Hepatocyte (in vitro differentiated cells): ENCODE measurements around the gene SNRNP70.

Experiments used
- CTCF ChIP-seq: fragments of 200-600 bp; sonication (generic); IDR thresholded peaks from 2 replicates; pipeline ENCODE4 v1.5.1; 2016; ENCODE audit warnings: antibody characterized with exemption, mild to moderate bottlenecking; ENCODE audit not compliant: poor library complexity
- EZH2 ChIP-seq: fragments of 200-600 bp; sonication (generic); IDR thresholded peaks from 2 replicates; pipeline ENCODE4 v1.6.1; 2016; ENCODE audit warnings: antibody characterized with exemption, mild to moderate bottlenecking, borderline replicate concordance
- EZH2phosphoT487 ChIP-seq: fragments of 200-600 bp; sonication (generic); IDR thresholded peaks from one replicate; pipeline ENCODE4 v1.6.1; 2018; ENCODE audit warnings: antibody characterized with exemption, mild to moderate bottlenecking, low read depth, moderate library complexity; ENCODE audit not compliant: unreplicated experiment, severe bottlenecking

- no peak for TF ChIP-seq CTCF
- TF ChIP-seq EZH2phosphoT487 = no peak
- TF ChIP-seq EZH2 = no peak
Measured at GRCh38 chr19:49155005-49155819, 70.0 kb downstream of the SNRNP70 start, which contains the start of gene HRC.
